ENCODE data around the gene SHISA5. TPM values are rescaled to one million over a fixed set of nuclear protein-coding genes. Genes with fewer than 3 reads are reported as not detected.

The SHISA5 gene
- total and polyA plus RNA-seq, 2 of the 8 experiments (the other 6 are each of a cell fraction or from before 2014, with no cell fraction given): 196 to 315 TPM

- H2BK5ac ChIP-seq (ENCODE audit: low read depth, low read length): peak overlapping the region; percentile 95
- H3K36me3 ChIP-seq (ENCODE audit: control insufficient read depth in 2 of 4, insufficient read depth in 4 of 4, low read length in 3 of 4): peaks cover 10 to 41% (median 21%) of the 10 kb centered on the region in 4 experiments
- peak overlapping the region; percentile 88 for H3K27ac ChIP-seq (ENCODE audit: low read depth, low read length)
- H3K14ac ChIP-seq (ENCODE audit: insufficient read length): no peak overlapping the region
- peak overlapping the region; percentile 78 for H2BK12ac ChIP-seq (ENCODE audit: low read depth, low read length)
- H3K27me3 ChIP-seq (replicated peaks in 1 of 4; ENCODE audit: control insufficient read depth in 3 of 4, extremely low read depth in 1 of 4, insufficient read depth in 3 of 4, low read length in 3 of 4): no peaks in the 10 kb centered on the region
- H3K18ac ChIP-seq (ENCODE audit: extremely low read depth, low read length): peak overlapping the region; percentile 78; the same call in 1 of the 2 replicates
- peak overlapping the region in 1 of 2 experiments; percentile 24; a peak in 1 of 4 replicates for H3K4me2 ChIP-seq (ENCODE audit: insufficient read depth in 1 of 2, low read depth in 2 of 2, low read length in 2 of 2)
- no peaks in the 10 kb centered on the region for H3K23me2 ChIP-seq (ENCODE audit: low read depth, low read length)
- peak overlapping the region; percentile 40 for H3K56ac ChIP-seq (replicated peaks; ENCODE audit: insufficient read length, low read depth, low read length)
- peak overlapping the region; percentile 65 for H2AK5ac ChIP-seq (ENCODE audit: low read depth, low read length)
- no peak overlapping the region; a peak in 1 of 8 replicates for H3K4me3 ChIP-seq (ENCODE audit: extremely low read depth in 1 of 4, insufficient read depth in 2 of 4, low read depth in 3 of 4, low read length in 4 of 4)
- ChIA-PET CTCF (ENCODE audit: partially characterized antibody) (interaction anchor here (0.7 to 21.5 kb wide), 14 partner anchors 7 to 198 kb away, joined by 3 to 251 read pairs (median 8); partner anchors contain the start of genes CELSR3, PFKFB4 and SHISA5), POLR2A (ENCODE audit: partially characterized antibody) (interaction anchor here (0.6 to 8.1 kb wide), 18 partner anchors 8 to 170 kb away, joined by 3 to 83 read pairs (median 6); partner anchors contain the start of genes ATRIP, CCDC51, PFKFB4 and SLC26A6)
- peak; percentile 87 to 94 for DNase-seq (ENCODE audit: low read depth in 1 of 2, low spot score in 2 of 2)
- H2BK15ac ChIP-seq (ENCODE audit: low read length): peak overlapping the region; percentile 33; the same call in 1 of the 2 replicates
- peak overlapping the region; percentile 61 for H3K4ac ChIP-seq (replicated peaks; ENCODE audit: insufficient read length, low read depth, low read length)
- peak overlapping the region; percentile 58 for H4K91ac ChIP-seq (replicated peaks; ENCODE audit: insufficient read length, low read length)
- no peak overlapping the region for H2AFZ ChIP-seq (ENCODE audit: low read length)
- WGBS, 2 experiments (ENCODE audit: extremely low coverage in 1 of 2, insufficient coverage in 1 of 2, insufficient read length in 1 of 2, insufficient replicate concordance in 2 of 2, low coverage in 1 of 2, low lambda C conversion rate in 2 of 2, missing lambda C conversion rate in 1 of 2): 74% methylated on average over 16 of the region's 21 CpGs; no CpG with 5 or more reads in 1 of the 2 experiments
- H2BK20ac ChIP-seq (ENCODE audit: low read length): no peak overlapping the region
- H3K4me1 ChIP-seq (replicated peaks in 1 of 4; ENCODE audit: control insufficient read depth in 3 of 4, insufficient read depth in 4 of 4, low read length in 3 of 4): peaks cover 0 to 25% (median 14%) of the 10 kb centered on the region in 4 experiments; a peak in 5 of 7 replicates
- FAIRE-seq: peak; percentile 97
- H3K79me2 ChIP-seq (ENCODE audit: control insufficient read depth in 1 of 2, insufficient read depth in 2 of 2, low read length in 2 of 2): peaks cover 0 to 5% of the 10 kb centered on the region in 2 experiments; a peak in 2 of 4 replicates
- peak overlapping the region; percentile 57; the same call in 1 of the 2 replicates for H4K8ac ChIP-seq (ENCODE audit: extremely low read depth, insufficient read depth, low read length)
- H2BK120ac ChIP-seq (replicated peaks; ENCODE audit: low read depth, low read length): peak overlapping the region; percentile 15
- peak overlapping the region in 2 of 4 experiments; percentile 56 to 62; a peak in 4 of 7 replicates for H3K9ac ChIP-seq (replicated peaks in 1 of 4; ENCODE audit: extremely low read depth in 1 of 4, low read depth in 3 of 4, low read length in 3 of 4)
- no peaks in the 10 kb centered on the region for H3K9me3 ChIP-seq (ENCODE audit: insufficient read depth in 2 of 2, low read depth in 1 of 2, low read length in 1 of 2)
- peaks cover 3 to 11% of the 10 kb centered on the region in 2 experiments for H4K20me1 ChIP-seq (replicated peaks in 1 of 2; ENCODE audit: control insufficient read depth in 1 of 2, insufficient read depth in 2 of 2, low read length in 2 of 2)
- H4K5ac ChIP-seq (ENCODE audit: insufficient read length, low read depth, low read length): peak overlapping the region; percentile 1
- H3K79me1 ChIP-seq (ENCODE audit: low read depth, low read length): peaks cover 6% of the 10 kb centered on the region
- H3K23ac ChIP-seq (ENCODE audit: insufficient read length): no peak overlapping the region
Measured at GRCh38 chr3:48465531-48466378, 38.2 kb downstream of the SHISA5 start.

Data from H1 (cell line).